Uterus (tissue), 4 donors: ENCODE data around the gene CYS1. TPM values are rescaled to one million over a fixed set of nuclear protein-coding genes. Genes with fewer than 3 reads are reported as not detected.

Experiments used
- DNase-seq, 2 donors: peaks; one replicate each; pipeline ENCODE4 v3.0.0-alpha.2; 2019 to 2020
- H3K27ac ChIP-seq, 2 donors: fragments of 200-600 bp; sonication (generic); 1 replicate in 1 of 2; 2 replicates in 1 of 2; pipeline ENCODE4 v1.5.1; 2016 to 2018
- H3K27me3 ChIP-seq, 2 donors: fragments of 200-600 bp; sonication (generic); one replicate each; pipeline ENCODE4 v1.5.1; 2018 to 2019; ENCODE audit warnings: control low read depth in 1 of 2
- H3K36me3 ChIP-seq, 2 donors: fragments of 200-600 bp; sonication (generic); one replicate each; pipeline ENCODE4 v1.5.1; 2019; ENCODE audit warnings: control low read depth in 1 of 2
- H3K4me1 ChIP-seq, 2 donors: fragments of 200-600 bp; sonication (generic); one replicate each; pipeline ENCODE4 v1.5.1; 2018 to 2019; ENCODE audit warnings: control low read depth in 1 of 2
- H3K4me3 ChIP-seq, 2 donors: fragments of 200-600 bp; sonication (generic); 1 replicate in 1 of 2; 2 replicates in 1 of 2; pipeline ENCODE4 v1.5.1; 2018 to 2019; ENCODE audit warnings: mild to moderate bottlenecking in 1 of 2
- H3K9me3 ChIP-seq, 2 donors: fragments of 200-600 bp; sonication (generic); one replicate each; pipeline ENCODE4 v1.5.1; 2019; ENCODE audit warnings: control low read depth in 1 of 2
- POLR2A ChIP-seq, 2 donors: fragments of 450-650 bp; IDR thresholded peaks; one replicate each; pipeline ENCODE4 v1.6.1; 2016; ENCODE audit warnings: antibody characterized with exemption in 2 of 2, mild to moderate bottlenecking in 1 of 2, moderate library complexity in 1 of 2
- intact Hi-C: fragments of 100-400 bp; cut with DNase I; formaldehyde crosslinking; loops from one replicate; pipeline ENCODE4 v1.15.1; 2023; ENCODE audit warnings: low total_unique reads
- total RNA-seq, 4 donors: library from RNA; depleted of rRNA in 3 of 4; stranded (reverse); fragments of >200 nt in 3 of 4; gene quantifications; one replicate each; pipeline versions ENCODE4 v1.1.0 to v1.2.4, GENCODE V29; 2014 to 2023
- TF ChIP-seq, protein P1 (sequence below), 4 experiments: fragments of 200-600 bp in 2 of 4; fragments of 450-650 bp in 2 of 4; sonication (generic) in 2 of 4; IDR thresholded peaks; one replicate each; pipeline ENCODE4 v1.5.1; 2016 to 2019; ENCODE audit warnings: antibody characterized with exemption in 4 of 4, mild to moderate bottlenecking in 2 of 4, moderate library complexity in 1 of 4
- donor health status: DM: yes; HTN: yes; CAD: no.

CYS1 gene, protein sequence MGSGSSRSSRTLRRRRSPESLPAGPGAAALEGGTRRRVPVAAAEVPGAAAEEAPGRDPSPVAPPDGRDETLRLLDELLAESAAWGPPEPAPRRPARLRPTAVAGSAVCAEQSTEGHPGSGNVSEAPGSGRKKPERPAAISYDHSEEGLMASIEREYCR
- total RNA-seq = 10 to 100 TPM in 2 of 4 donors, 1 to 10 TPM in 2; 7.2 to 15.5 (median 11.2) TPM

- peak in 1 of 2 donors; percentile 53 for DNase-seq
- no peaks in the 10 kb centered on the region for H3K9me3 ChIP-seq
- H3K4me3 ChIP-seq = peak within 1 kb of the TSS; percentile 34 to 72
- intact Hi-C loops = no loop called here
- H3K36me3 ChIP-seq = no peaks in the 10 kb centered on the region
- TF ChIP-seq POLR2A (IDR thresholded peaks at IDR 0.05) = no peak
- TF ChIP-seq, protein P1, sequence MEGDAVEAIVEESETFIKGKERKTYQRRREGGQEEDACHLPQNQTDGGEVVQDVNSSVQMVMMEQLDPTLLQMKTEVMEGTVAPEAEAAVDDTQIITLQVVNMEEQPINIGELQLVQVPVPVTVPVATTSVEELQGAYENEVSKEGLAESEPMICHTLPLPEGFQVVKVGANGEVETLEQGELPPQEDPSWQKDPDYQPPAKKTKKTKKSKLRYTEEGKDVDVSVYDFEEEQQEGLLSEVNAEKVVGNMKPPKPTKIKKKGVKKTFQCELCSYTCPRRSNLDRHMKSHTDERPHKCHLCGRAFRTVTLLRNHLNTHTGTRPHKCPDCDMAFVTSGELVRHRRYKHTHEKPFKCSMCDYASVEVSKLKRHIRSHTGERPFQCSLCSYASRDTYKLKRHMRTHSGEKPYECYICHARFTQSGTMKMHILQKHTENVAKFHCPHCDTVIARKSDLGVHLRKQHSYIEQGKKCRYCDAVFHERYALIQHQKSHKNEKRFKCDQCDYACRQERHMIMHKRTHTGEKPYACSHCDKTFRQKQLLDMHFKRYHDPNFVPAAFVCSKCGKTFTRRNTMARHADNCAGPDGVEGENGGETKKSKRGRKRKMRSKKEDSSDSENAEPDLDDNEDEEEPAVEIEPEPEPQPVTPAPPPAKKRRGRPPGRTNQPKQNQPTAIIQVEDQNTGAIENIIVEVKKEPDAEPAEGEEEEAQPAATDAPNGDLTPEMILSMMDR (IDR thresholded peaks at IDR 0.05) = peak in 3 of 4 experiments; percentile 34 to 58 (median 42)
- H3K27me3 ChIP-seq = no peaks in the 10 kb centered on the region
- peak within 1 kb of the TSS; percentile 87 to 94 for H3K27ac ChIP-seq
- peaks cover 0 to 9% of the 10 kb centered on the region in 2 donors for H3K4me1 ChIP-seq
Observed at GRCh38 chr2:10079870-10080535, at the start of gene CYS1. Gene CYS1, minus strand, starts transcription at chr2:10080411. Its CDS starts 188 bp downstream, at chr2:10080223.

DNA sequence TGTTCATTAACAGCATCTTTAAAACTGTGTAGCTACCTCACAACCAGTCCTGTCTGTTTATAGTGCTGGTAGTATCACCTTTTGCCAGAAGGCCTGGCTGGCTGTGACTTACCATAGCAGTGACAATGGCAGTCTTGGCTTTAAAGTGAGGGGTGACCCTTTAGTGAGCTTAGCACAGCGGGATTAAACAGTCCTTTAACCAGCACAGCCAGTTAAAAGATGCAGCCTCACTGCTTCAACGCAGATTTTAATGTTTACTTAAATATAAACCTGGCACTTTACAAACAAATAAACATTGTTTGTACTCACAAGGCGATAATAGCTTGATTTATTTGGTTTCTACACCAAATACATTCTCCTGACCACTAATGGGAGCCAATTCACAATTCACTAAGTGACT lies 49.3 kb upstream of the CYS1 start:
- H3K9me3 ChIP-seq = no peaks in the 10 kb centered on the region
- TF ChIP-seq POLR2A (IDR thresholded peaks at IDR 0.05) = no peak
- TF ChIP-seq, protein P1 (IDR thresholded peaks at IDR 0.05) = no peak
- intact Hi-C loops = no loop called here

GRCh38 chr2:10128420-10128819 lies 48.2 kb upstream of the CYS1 start:
- no peak for DNase-seq
- peaks cover 3 to 5% of the 10 kb centered on the region in 2 donors for H3K27me3 ChIP-seq
- H3K36me3 ChIP-seq = no peaks in the 10 kb centered on the region
- TF ChIP-seq, protein P1 (IDR thresholded peaks at IDR 0.05) = no peak
- TF ChIP-seq POLR2A (IDR thresholded peaks at IDR 0.05) = no peak
- no peak overlapping the region for H3K4me3 ChIP-seq
- no peak overlapping the region for H3K27ac ChIP-seq
- no peaks in the 10 kb centered on the region for H3K9me3 ChIP-seq
- peaks cover 0 to 1% of the 10 kb centered on the region in 2 donors for H3K4me1 ChIP-seq
- intact Hi-C loops = no loop called here

More for the DNA sequence above, 49.3 kb upstream of the CYS1 start:
- Histone ChIP-seq H3K4me3 (no peak overlapping the region), H3K4me1 (no peaks in the 10 kb centered on the region), H3K27me3 (no peaks in the 10 kb centered on the region), H3K27ac (no peak overlapping the region), H3K36me3 (no peaks in the 10 kb centered on the region)
- DNase-seq = no peak

- Histone ChIP-seq H3K27ac (no peak overlapping the region), H3K9me3 (no peaks in the 10 kb centered on the region), H3K27me3 (peaks cover 12 to 13% of the 10 kb centered on the region in 2 donors), H3K4me1 (peaks cover 0 to 17% of the 10 kb centered on the region in 2 donors), H3K36me3 (no peaks in the 10 kb centered on the region), H3K4me3 (no peak overlapping the region)
- no peak for DNase-seq
- TF ChIP-seq, protein P1 (IDR thresholded peaks at IDR 0.05) = no peak
- TF ChIP-seq POLR2A (IDR thresholded peaks at IDR 0.05) = no peak
- intact Hi-C loops = no loop called here
Observed at GRCh38 chr2:10126632-10127026, 46.4 kb upstream of the CYS1 start.
